HUES64 (cell line): ENCODE measurements around the gene GALK2. TPM values are rescaled to one million over a fixed set of nuclear protein-coding genes. Genes with fewer than 3 reads are reported as not detected.

Source experiments
- H3K27ac ChIP-seq: 2 replicates; pipeline ENCODE4 v1.7.0; 2013; ENCODE audit warnings: low read depth, low read length, inconsistent platforms
- H3K27me3 ChIP-seq: 2 replicates; pipeline ENCODE4 v1.6.1; 2013; ENCODE audit warnings: mild to moderate bottlenecking, low read length; ENCODE audit not compliant: insufficient read depth
- H3K36me3 ChIP-seq: 2 replicates; pipeline ENCODE4 v1.6.1; 2013; ENCODE audit warnings: mild to moderate bottlenecking, low read length; ENCODE audit not compliant: insufficient read depth
- H3K4me1 ChIP-seq: 2 replicates; pipeline ENCODE4 v1.6.1; 2013; ENCODE audit warnings: mild to moderate bottlenecking, low read length, moderate library complexity; ENCODE audit not compliant: insufficient read depth
- H3K4me3 ChIP-seq: 2 replicates; pipeline ENCODE4 v1.5.1; 2013; ENCODE audit warnings: mild to moderate bottlenecking, low read length, moderate library complexity
- H3K9ac ChIP-seq: 2 replicates; pipeline ENCODE4 v1.6.1; 2013; ENCODE audit warnings: mild to moderate bottlenecking, low read depth, low read length
- H3K9me3 ChIP-seq: 2 replicates; pipeline ENCODE4 v1.6.1; 2013; ENCODE audit warnings: low read depth, low read length; ENCODE audit not compliant: insufficient read depth
- WGBS: fragments of 150-250, 120-280 bp; methylation state at CpG from one replicate; pipeline ENCODE4 v1.1.7; 2013; ENCODE audit warnings: missing lambda C conversion rate; 5-methylcytosine and 5-hydroxymethylcytosine counted together
- polyA plus RNA-seq, 2 experiments: library from polyadenylated mRNA; stranded (reverse); fragments of 50-300 nt; gene quantifications; one replicate each; pipeline ENCODE4 v1.2.3, GENCODE V29; 2013

Gene GALK2
- polyA plus RNA-seq (2013, experiment 1 of 2) = 7.5 TPM
- polyA plus RNA-seq (2013, experiment 2 of 2) = 8.0 TPM

DNA sequence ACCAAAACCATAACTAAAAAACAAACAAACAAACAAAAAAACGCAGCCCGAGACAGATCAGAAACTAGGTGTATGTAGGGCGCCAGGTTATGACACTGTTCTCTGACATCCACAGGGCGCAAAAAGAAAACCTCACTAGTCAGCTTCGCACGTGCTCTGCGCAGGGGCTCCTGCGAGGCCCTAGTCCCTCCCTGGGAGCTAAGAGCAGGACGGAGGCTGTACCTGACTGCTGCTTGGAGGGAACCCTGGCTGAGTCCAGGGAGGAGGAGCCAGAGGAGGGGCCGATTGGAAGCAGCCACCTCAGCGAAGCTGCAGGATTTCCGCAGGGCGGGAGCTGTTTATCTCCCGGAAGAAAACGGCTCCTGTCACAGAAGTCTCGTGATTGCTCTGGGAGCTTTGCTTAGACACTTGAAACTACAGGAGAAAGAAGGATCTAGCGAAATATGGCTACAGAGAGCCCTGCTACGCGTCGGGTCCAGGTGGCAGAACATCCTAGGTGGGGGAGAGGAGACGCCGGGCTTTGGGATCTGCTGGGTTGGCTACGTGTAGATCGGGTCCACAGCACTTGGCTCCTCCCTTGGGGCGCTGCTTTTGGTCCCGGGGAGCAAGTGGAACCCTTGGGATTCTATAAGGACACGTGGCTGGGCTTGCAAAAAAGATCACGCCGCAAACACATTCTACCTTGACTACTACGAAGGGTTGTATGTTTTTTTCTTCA, at the start of gene GALK2:
GALK2 (plus strand) TSS at position 368 of the 718 bp plus-strand sequence; CDS start at position 444, 76 bp downstream.
- peak within 1 kb of the TSS; percentile 24; the same call in 1 of the 2 replicates for H3K27ac ChIP-seq
- 10% methylated on average over 30 of the region's 30 CpGs for WGBS
- H3K36me3 ChIP-seq = no peaks in the 10 kb centered on the region
- H3K4me3 ChIP-seq = peak within 1 kb of the TSS; percentile 76
- H3K9ac ChIP-seq = peak within 1 kb of the TSS; percentile 79
- 0 out of 2 replicates have a peak, but pooled peaks cover 4% of the 10 kb centered on the region for H3K9me3 ChIP-seq
- H3K4me1 ChIP-seq = no peaks in the 10 kb centered on the region
- peaks cover 6% of the 10 kb centered on the region; the same call in 1 of the 2 replicates for H3K27me3 ChIP-seq

DNA sequence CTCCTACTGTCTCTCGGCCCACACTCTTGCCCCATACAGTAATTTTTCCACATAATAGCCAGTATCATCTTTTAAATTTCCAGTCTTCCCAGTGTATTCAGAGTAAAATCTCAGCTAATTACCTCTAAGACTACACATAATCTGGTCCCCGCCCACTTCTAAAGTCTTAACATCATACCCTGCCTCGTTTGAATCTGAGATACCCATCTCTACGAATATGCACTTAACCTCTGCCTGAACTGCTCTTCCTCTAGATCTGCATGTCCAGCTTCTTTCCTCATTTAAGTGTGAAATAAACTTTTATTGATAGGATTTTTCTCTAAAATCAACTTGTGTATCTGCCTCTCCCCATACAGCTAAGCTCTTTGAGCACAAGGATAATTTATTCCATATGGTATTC, 49.2 kb upstream of the GALK2 start:
- Histone ChIP-seq H3K36me3 (peaks cover 12% of the 10 kb centered on the region), H3K27ac (no peak overlapping the region), H3K4me3 (no peak overlapping the region), H3K27me3 (no peaks in the 10 kb centered on the region), H3K9ac (no peak overlapping the region), H3K9me3 (no peaks in the 10 kb centered on the region), H3K4me1 (no peaks in the 10 kb centered on the region)
- WGBS = 87% methylated on average over 4 of the region's 4 CpGs

DNA sequence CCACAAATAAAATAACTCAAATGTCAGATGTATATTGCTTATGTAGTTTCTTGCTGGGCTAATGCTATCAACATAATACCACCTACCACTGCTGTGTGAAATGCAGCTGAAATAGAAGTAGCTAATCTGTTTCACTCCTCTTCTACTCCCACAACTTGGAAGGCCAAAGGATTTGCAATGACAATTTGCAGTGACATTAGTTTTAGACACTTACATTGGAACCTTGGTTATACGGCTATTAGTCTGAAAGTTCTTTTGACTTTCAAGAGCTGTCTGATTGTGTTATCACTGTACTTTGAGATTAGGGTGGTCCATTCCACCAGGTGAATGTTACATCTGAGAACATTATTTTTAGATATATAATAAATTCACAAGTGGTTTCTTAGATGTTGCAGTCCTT, 48.1 kb upstream of the GALK2 start:
- H3K9ac ChIP-seq = no peak overlapping the region
- WGBS = 94% methylated on average over 1 of the region's 1 CpG
- no peak overlapping the region for H3K27ac ChIP-seq
- H3K36me3 ChIP-seq = peaks cover 22% of the 10 kb centered on the region
- H3K4me1 ChIP-seq = no peaks in the 10 kb centered on the region
- H3K9me3 ChIP-seq = no peaks in the 10 kb centered on the region
- no peaks in the 10 kb centered on the region for H3K27me3 ChIP-seq
- no peak overlapping the region for H3K4me3 ChIP-seq

DNA sequence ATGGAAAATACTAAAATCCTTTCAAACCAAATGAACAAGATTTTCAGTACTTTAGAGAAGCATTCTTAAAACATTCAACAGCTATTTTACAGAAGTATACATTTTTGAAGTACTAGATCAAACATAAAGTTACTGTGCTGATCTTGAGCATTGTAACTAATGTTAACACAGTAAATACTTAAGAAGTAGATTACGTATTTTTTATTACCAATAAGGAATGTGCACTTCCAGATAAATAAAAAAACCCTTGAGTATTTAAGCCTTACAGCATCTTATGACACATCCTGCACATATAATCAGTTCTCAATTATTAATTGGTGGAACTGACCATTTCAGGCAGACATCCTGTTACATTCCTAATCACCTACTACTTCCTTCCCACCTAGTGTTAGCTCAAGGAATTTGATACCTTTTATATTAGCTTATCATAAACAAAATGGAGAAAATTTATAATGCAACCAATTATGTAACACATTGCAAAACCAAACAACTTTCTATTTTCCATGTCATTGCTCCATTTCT, 47.4 kb upstream of the GALK2 start:
- Histone ChIP-seq H3K4me3 (no peak overlapping the region), H3K9ac (no peak overlapping the region), H3K4me1 (no peaks in the 10 kb centered on the region), H3K27me3 (no peaks in the 10 kb centered on the region), H3K9me3 (no peaks in the 10 kb centered on the region), H3K27ac (no peak overlapping the region), H3K36me3 (peaks cover 29% of the 10 kb centered on the region)
- WGBS = no CpG with 5 or more reads among the region's 1 CpG

DNA sequence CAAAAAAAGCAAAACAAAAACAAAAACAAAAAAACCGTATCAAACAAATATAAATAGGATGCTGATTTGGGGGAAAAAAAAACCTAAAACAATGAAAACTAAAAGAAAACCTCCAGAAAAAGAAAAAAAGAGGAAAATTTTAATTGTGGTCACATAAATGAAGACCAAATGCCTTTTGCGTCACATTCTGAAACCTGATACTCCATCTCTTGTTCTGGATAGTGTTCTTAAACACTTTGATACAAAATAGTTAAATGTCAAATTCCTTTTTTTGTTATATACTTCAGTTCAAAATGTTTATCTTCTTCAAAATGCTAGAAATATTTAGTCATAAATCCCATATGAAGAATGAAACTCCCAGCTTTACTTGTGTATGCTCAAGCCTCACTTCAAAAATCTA, 45.7 kb upstream of the GALK2 start:
- Histone ChIP-seq H3K27me3 (no peaks in the 10 kb centered on the region), H3K4me1 (no peaks in the 10 kb centered on the region), H3K27ac (no peak overlapping the region), H3K36me3 (peaks cover 47% of the 10 kb centered on the region), H3K9ac (no peak overlapping the region), H3K4me3 (no peak overlapping the region), H3K9me3 (no peaks in the 10 kb centered on the region)
- WGBS = 17% methylated on average over 1 of the region's 2 CpGs

DNA sequence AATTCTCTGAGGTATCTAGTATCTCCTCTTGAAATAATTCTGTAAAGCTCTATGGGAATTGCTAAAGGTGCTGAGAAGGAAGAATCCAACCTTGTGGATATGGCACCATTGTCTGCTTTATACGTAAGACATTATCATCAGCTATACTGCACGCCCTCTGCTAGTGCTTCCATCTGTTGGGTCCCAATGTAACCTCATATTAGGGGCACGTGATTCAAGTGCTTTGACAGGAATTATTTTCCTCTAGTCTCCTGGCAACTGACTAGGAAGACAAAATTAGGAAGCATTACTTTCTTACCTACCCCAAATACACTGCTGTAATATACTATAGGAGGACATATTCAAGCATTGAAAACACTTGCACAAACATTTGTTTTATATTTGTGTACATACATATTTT, 38.6 kb upstream of the GALK2 start:
- no peak overlapping the region for H3K9ac ChIP-seq
- 97% methylated on average over 3 of the region's 3 CpGs for WGBS
- no peak overlapping the region for H3K4me3 ChIP-seq
- H3K4me1 ChIP-seq = no peaks in the 10 kb centered on the region
- H3K9me3 ChIP-seq = no peaks in the 10 kb centered on the region
- H3K27ac ChIP-seq = no peak overlapping the region
- no peaks in the 10 kb centered on the region for H3K27me3 ChIP-seq
- peaks cover 99% of the 10 kb centered on the region for H3K36me3 ChIP-seq

DNA sequence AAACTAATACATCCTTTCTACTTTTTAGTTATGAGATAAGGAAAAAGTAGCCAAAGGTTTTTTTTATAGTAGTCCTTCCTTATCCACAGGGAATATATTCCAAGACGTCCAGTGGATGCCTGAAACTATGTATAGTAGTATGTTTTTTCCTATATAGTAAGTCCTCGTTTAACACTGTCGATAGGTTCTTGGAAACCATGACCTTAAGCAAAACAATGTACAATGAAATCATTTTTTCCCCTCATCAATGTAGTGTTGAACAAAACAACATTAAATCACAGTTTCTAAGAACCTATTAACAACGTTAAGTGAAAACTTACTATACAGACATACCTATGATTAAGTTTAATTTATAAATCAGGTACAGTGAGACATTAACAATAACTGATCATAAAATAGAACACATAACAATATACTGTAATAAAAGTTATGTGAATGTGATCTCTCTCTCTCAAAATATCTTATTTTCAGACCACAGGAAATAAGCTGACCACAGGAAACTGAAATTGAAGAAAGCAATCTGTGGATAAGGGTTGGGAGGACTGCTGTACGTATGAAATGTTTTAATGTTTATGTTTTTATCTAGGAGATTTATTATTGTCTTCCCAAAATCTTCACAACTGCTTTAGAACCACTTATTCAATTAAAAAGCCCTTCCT, 35.2 kb upstream of the GALK2 start:
- H3K36me3 ChIP-seq = peaks cover 99% of the 10 kb centered on the region
- H3K27me3 ChIP-seq = no peaks in the 10 kb centered on the region
- no peaks in the 10 kb centered on the region for H3K4me1 ChIP-seq

DNA sequence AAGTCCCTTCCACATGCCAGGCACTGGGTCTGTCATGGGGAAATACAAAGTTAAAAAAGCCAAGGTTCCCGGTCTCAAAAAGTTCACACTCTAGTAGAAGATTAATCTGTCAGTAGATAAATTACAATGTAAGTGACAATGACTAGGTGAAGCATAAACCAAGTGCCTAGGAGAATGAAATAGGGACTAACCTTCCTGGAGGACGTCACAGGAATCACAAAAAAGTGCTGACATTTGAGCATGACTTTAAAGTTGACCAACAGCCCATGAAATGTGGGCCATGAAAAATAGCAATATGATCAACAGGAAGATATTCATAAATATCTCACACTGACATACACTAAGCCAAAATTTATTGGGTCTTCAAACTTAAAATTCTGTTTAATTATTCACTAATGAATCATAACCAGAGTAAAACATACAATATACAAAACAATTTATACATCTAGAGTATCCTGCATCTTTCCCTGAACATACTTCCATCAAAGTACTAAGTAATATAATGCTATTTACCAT, 34.6 kb upstream of the GALK2 start:
- Histone ChIP-seq H3K4me3 (no peak overlapping the region), H3K4me1 (no peaks in the 10 kb centered on the region), H3K27ac (no peak overlapping the region), H3K27me3 (no peaks in the 10 kb centered on the region), H3K9ac (no peak overlapping the region), H3K36me3 (peaks cover 99% of the 10 kb centered on the region), H3K9me3 (no peaks in the 10 kb centered on the region)
- 78% methylated on average over 1 of the region's 2 CpGs for WGBS

More for the DNA sequence above, 35.2 kb upstream of the GALK2 start:
- Histone ChIP-seq H3K4me3 (no peak overlapping the region), H3K27ac (no peak overlapping the region), H3K9ac (no peak overlapping the region), H3K9me3 (no peaks in the 10 kb centered on the region)
- WGBS = 100% methylated on average over 4 of the region's 5 CpGs

DNA sequence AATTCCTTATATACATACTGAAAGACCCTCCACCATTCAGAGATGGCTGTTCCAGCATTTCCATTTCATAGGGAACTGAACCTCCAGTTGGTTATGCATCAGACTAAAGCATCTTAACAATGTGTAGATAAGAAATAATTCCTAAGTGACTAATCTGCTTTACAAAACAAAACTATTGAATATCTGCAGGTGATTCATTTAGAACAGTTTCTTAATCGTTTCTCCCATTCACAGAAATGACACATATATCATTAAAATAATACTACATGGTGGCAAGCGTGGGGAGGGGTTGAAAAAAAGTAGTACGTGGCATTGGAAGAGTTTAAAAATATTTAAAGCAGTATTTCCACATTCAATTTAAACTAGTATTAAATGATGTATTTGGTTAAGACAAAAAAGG, 34.1 kb upstream of the GALK2 start:
- WGBS = no CpG with 5 or more reads among the region's 3 CpGs
- Histone ChIP-seq H3K9ac (no peak overlapping the region), H3K4me3 (no peak overlapping the region)

DNA sequence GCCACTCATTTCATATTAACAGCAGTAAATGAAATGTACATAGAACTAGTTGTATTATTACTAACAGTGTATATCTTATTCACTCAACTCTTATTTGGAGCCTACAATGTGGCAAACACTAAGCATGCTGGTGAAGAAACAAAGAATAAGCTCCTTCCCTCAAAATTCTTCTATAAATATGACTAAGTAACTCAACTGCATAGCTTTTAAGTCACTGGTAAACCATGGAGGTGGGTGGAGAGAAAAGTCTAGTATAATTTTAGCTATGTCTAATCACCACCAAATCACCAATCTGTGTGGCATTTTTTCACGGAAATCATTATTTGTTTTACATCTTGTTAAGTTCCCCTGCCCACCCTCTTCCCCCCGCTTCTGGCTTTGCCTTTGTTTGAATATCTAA, 32.2 kb upstream of the GALK2 start:
- no peaks in the 10 kb centered on the region for H3K4me1 ChIP-seq
- 88% methylated on average over 2 of the region's 2 CpGs for WGBS
- H3K9me3 ChIP-seq = no peaks in the 10 kb centered on the region
- no peak overlapping the region for H3K9ac ChIP-seq
- no peaks in the 10 kb centered on the region for H3K27me3 ChIP-seq
- no peak overlapping the region for H3K4me3 ChIP-seq
- no peak overlapping the region for H3K27ac ChIP-seq
- peaks cover 99% of the 10 kb centered on the region for H3K36me3 ChIP-seq

More for the DNA sequence above, 34.1 kb upstream of the GALK2 start:
- Histone ChIP-seq H3K27me3 (no peaks in the 10 kb centered on the region), H3K27ac (no peak overlapping the region), H3K9me3 (no peaks in the 10 kb centered on the region), H3K36me3 (peaks cover 99% of the 10 kb centered on the region), H3K4me1 (no peaks in the 10 kb centered on the region)
